ENCODE measurements around the gene SCCPDH.
A peak's percentile ranks its signal among the peaks of the same experiment; 100 is the strongest.
"Not testable (repeated sequence)": the region's sequence is repeated elsewhere in the genome, so short reads cannot be mapped to it uniquely, and the experiment has no call there.

SCCPDH gene

GRCh38 chr1:246724016-246724730 is at the start of gene SCCPDH:
Gene SCCPDH (plus strand): TSS chr1:246724409. CDS start chr1:246724423, 14 bp downstream.
- peak; percentile 80 to 86 for DNase-seq

- no peak for DNase-seq
Observed at GRCh38 chr1:246677842-246678241, 46.4 kb upstream of the SCCPDH start.

- DNase-seq: no peak
Observed at GRCh38 chr1:246678816-246679793, 45.1 kb upstream of the SCCPDH start.

GRCh38 chr1:246679794-246680177 is 44.4 kb upstream of the SCCPDH start:
- no peak for DNase-seq

GRCh38 chr1:246680190-246680589 is 44.0 kb upstream of the SCCPDH start:
- DNase-seq: no peak

GRCh38 chr1:246680696-246681130 is 43.5 kb upstream of the SCCPDH start:
- no peak for DNase-seq

GRCh38 chr1:246681900-246682895 is 42.0 kb upstream of the SCCPDH start:
- DNase-seq: no peak

- DNase-seq: no peak
Observed at GRCh38 chr1:246683521-246683920, 40.7 kb upstream of the SCCPDH start.

GRCh38 chr1:246687002-246687401 is 37.2 kb upstream of the SCCPDH start:
- no peak for DNase-seq

- peak; percentile 42 to 52 for DNase-seq
Observed at GRCh38 chr1:246689409-246690008, 34.7 kb upstream of the SCCPDH start.

- DNase-seq: no peak
Observed at GRCh38 chr1:246690100-246690499, 34.1 kb upstream of the SCCPDH start.

GRCh38 chr1:246691622-246692495 is 32.4 kb upstream of the SCCPDH start:
- DNase-seq: no peak

- DNase-seq: not testable (repeated sequence)
Observed at GRCh38 chr1:246694213-246694895, 29.9 kb upstream of the SCCPDH start.

- DNase-seq: no peak
Observed at GRCh38 chr1:246695136-246695535, 29.1 kb upstream of the SCCPDH start.

GRCh38 chr1:246695666-246696065 is 28.5 kb upstream of the SCCPDH start:
- no peak for DNase-seq

- DNase-seq: no peak
Observed at GRCh38 chr1:246698466-246699094, 25.6 kb upstream of the SCCPDH start.

GRCh38 chr1:246699095-246699735 is 25.0 kb upstream of the SCCPDH start:
- peak; percentile 81 to 84 for DNase-seq

- no peak for DNase-seq
Observed at GRCh38 chr1:246703581-246703980, 20.6 kb upstream of the SCCPDH start.

GRCh38 chr1:246705368-246705767 is 18.8 kb upstream of the SCCPDH start:
- no peak for DNase-seq
